Measurements from ENCODE around the gene ANGEL1.
A peak's percentile ranks its signal among the peaks of the same experiment; 100 is the strongest.

ANGEL1 gene

DNA sequence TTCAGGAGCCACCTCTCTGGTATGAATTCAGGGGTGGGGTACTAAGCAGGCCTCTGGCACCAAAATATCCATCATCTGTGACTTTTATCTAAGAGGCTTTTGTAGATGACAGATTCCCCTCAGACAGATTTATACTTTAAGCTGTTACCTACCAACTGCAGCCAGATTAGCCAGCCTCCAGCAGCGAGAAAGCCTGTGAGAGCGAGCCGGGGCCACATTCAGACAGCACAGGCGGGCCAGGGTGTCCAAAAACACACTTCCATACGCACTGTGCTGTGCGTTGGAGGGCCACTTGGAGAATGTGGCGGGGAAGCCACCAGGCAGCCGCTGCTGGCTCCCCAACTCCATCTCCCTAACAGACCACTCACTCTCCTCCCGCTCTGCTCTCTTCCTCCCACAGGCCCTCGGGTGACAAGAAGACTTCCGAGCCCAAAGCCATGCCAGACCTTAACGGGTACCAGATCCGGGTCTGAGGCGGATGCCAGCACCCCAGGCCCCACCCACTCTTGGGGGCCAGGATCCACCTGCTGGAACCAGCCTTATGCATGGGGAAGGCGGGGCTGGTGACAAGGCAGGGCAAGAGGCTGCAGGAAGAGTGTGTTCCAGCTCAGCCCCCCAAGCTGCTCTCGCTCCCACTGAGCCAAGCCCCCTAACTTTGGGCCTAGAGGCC, 34.0 kb downstream of the ANGEL1 start:
- DNase-seq = no peak

DNA sequence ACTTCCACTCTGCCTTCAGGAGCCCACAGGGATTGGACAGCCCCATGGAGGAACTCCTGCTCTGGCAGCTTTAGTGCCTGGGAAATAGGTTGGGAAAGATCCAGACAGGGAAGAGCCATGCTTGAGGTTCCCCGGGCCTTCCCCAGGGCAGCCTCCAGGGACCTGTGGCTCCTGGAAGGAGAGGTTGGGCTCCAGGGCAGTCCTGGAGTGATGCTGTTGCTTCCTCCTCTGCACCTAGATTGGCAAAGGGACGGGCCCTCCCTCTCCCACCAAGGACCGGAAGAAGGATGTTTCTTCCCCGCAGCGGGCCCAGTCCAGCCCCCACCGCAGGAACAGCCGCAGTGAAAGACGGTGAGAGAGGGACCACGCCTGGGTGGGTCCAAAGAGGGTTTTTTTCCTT, 35.0 kb downstream of the ANGEL1 start:
- no peak for DNase-seq

DNA sequence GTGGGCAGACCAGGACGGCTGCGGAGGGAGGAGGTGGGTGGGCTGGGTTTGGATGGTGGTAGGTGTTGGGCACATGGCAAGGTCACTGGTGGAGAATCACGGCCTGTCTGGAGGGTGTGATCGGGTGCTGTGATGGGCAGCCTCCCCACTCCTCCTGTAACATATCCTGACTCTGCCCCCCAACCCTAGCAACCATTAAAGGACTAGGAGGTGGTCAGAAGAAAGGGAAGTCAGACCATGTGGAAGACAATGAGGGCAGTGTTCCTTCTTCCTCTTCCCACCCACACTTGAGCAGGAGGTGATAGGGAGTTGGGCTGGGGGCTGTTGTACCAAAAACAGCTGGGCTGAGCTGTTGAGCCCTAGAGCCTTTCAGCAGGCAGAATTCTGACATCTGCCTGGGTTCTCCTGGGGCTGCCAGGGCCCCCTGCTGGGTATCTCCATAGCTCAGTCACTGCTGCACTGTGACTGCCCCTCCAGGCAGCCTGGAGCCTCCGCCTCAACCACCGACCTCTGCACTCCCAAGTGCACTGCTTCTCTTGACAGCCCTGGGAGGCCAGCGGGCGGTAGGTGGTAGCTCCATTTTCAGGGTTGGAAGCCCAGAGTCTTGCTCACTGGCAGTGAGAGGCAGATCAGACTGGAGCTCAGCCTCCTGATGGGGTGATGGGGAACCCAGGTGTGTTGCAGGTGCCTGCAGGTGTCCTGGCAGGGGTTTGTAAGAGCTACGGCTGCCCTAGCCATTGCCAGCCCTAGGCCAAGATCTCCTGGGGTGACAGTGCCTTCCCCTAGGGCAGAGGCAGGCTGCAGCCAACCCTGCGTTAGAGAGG, 36.0 kb downstream of the ANGEL1 start:
- no peak for DNase-seq

DNA sequence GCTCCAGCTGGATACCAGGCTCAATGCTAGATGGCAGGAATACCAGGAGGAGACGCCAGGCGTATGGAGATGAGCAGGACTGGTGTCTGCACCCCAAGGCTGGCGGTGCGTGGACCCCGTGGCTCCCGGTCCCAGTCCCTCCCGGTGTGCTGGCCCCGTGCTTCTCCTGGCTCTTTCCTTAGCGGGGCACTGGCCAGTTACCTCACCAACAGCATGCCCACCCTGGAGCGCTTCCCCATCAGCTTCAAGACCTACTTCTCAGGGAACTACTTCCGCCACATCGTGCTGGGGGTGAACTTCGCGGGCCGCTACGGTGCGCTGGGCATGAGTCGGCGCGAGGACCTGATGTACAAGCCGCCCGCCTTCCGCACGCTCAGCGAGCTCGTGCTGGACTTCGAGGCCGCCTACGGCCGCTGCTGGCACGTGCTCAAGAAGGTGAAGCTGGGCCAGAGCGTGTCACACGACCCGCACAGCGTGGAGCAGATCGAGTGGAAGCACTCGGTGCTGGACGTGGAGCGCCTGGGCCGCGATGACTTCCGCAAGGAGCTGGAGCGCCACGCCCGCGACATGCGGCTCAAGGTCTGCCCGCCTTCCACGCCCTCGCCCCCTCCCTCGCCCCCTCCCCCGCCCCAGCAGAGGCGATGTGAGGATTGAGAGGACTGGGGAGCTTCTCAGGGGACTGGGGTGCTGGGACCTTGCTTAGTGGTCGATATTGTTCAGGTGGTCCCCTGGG, 36.8 kb downstream of the ANGEL1 start:
- DNase-seq = no peak

DNA sequence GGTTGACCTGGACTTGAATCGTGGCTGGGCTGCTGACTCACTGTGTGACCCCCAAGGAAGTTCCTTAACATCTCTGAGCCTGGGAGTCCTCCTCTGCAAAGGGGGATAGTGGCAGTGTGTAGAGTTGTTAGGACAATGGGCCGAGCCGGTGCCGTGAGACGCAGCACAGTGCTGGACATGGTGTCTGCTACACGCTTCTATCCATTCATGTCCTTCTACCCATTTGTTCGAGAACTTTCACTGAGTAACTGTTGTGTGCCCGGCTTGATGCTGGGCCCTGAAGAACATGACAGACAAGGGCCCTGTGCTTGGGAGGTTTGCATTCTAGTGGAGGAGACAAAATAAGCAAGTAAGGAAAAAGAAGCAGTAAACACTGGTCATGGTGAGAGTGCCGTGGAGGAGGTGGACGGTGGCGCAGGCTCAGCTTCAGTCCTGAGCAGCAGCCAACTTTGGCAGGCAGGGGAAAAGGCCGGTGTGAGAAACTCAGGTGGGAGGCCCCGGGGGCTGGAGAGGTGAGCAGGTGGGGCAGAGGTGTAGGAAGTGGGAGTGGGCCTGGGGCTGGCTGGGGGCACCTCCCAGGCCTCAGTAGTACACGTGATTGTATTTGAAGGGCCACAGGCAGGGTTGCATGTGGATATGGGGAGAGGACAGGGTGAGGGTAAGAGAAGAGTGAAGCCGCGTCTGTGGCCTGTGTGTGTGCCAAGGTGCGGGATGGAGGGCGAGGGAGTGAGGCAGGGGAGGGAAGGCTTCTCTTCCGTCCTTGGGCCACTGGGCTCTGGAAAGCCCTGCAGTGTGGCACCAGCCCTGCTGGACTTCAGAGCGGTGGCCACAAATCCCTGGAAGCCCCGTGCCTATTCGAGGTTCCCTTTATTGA, 37.6 kb downstream of the ANGEL1 start:
- DNase-seq = no peak

DNA sequence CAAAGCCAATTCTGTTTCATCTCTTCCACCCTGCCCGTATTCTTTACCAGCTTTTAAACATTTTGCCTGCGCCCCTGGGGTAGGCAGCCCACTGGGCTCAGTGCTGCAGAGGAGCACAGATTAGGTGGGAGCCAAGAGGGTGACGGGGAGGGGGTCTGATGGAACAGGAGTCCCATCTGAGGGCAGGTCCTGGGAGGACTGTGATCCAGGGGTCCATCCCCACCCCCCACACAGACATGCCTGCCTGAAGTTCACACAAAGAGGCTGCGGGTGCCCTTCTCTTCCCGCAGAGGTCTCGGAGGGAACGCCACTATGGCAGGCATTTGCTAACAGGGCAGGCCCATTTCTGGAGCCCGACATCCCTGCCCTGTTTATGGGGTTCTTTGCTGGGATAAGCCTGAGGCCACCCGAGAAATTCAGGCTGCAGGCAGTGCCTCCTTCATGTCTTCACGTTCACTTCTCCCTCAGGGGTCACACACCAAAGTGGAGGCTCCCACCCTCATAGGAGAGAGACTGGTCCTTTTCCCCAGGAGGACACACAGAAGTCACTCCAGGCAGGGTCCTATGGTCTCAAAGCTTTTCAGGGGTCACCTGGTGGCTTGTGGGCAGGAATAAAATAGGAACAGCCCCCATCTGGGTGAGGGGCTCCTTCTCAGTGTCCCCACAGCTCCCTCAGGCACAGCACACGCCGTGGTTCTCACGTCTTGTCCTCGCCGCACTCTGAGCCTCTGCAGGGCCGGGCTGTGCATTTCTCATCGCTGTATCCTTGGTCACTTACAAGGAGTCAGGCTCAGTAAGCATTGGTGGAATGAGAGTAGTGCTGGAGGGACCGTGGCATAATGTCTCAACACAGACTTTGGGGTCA, 38.5 kb downstream of the ANGEL1 start:
- no peak for DNase-seq

DNA sequence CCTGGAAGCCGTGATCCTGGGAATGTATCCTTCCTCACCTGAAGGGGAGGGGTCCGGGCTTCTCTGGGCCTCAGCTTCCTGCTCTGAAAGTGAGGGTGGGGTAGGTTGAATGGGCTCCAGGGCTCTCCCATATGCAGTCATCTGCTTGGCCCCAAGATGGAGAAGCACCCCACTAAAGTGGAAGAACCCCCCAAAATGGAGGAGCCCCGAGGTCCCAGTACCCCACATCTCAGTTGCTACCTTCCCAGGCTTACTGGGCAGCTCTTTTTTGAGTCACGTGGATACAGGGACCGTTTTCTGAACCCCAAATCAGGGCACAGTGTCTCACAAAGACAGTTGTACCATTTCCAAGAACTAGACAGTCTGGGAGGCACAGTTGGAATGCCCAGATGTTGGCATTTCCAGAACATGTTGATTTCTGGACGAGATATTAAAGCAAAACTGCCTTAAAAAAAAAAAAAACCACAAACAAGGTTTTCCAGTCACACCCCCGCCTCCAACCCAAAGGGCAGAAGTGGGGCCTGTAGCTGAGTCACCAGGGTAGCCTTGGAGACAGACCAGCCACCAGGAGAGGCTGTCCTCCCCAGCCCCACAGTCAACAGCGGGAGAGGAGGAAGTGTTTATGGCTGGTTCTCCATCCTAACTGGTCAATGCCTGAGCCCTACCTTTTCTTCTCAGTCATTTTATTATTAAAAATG, 39.3 kb downstream of the ANGEL1 start:
- DNase-seq = peak; percentile 66

DNA sequence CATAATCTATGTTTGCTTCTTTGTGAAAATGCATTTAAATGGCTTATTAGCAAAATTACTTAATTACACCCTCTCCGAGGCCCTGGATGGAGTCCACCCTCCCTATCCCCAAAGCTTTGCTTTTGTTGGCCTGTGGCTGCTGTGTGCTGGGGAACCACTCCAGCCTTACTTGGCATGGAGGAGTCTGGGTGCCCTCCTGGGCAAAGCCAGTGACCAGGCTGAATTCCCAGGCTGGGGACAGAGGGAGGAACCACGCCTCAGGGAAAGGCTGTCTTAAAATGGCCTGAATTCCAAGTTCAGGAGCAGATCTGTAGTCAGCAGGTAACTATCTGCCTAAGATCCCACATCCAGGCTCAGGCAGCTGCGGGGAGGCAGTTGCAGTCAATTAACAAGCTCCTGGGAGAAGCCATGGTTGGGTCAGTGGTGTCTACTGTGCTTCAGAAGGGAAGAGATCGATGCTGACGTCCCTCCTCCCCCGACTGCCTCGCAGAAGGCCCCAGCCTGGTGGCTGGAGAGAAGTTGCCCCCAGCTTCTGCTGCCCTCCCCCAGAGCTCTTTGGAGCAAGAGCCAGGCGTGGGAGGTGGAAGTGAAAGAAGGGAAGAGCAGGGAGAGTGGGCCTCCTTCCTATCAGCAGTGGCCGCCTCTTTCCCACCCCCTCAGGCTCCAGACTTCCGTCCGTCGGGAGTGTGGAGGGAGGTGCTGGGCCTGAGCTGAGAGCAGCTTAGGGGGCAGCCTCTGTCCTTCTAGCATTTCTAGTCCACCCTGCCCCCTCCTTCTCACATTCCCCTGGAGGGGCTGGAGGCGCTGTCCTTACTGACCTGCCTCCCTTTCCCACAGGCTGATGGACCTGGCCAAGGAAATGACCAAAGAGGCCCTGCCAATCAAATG, 40.1 kb downstream of the ANGEL1 start:
- peak; percentile 49 for DNase-seq

DNA sequence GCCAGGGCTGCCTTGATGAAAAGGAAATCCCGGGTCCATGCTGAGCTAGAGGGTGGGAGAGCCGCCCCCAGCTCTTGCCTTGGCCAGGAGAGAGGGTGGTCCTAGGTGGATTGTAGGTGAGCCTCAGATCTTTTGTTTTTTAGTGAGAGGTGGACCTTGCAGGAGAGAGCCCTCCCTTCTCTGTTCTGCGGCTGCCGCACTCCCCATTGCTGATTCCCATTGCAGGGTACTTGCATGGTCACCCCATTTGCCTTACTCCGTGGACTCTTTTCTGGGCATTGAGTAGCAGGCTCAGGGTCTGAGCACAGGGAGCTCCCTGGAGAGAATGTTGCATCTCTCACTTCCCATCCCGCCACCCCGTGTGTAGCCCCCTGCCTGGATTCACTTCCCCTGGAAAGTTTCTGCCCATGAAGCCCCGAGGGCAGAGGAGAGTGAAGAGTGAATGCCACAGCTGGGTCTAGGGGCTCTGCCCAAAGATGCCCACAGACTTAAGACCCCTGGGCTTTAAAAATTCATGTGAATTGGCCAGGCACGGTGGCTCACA, 41.2 kb downstream of the ANGEL1 start:
- DNase-seq = no peak

DNA sequence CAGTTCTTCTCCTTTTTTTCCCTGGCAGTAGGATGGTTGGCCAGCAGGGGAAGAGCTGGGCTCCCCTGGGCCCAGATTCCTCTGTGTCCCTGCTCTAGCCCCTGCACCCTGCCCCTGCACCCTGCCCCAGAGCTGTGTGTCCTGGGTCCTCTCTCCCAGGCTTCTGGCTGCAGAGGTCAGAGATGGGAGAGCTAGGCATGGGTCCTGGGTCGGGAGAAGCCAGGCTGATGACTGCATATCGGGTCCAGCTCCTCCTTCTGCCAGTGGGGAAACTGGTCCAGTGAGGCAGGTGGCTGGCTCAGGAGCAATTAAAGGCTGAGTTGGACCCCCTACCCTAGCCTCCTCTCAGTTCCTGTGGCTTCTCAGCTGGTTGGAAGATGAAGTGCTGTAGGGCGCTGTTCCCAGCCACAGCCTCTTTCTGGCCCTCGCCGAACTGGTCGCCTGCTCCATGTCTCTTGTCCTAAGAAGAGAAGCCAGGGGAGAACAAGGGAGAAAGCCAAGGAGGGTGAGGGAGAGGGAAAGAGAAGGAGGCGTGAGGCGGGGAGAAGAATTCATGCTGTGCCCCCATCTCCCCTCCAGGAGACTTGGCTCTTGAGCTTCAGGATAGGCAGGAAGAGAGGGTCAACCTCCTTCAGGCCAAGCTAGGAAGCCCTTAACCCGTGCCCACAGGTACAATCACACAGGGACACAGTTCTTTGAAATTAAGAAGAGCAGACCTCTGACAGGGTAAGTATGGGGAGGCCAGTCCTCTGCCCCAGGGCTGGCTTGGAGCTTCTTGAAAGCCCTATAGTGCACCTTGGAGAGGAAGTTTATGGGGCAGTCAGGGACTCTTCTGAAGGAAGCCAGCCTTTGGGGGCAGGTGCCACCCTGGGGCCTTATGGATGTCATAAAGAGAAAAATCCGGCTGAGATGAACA, 41.9 kb downstream of the ANGEL1 start:
- no peak for DNase-seq

DNA sequence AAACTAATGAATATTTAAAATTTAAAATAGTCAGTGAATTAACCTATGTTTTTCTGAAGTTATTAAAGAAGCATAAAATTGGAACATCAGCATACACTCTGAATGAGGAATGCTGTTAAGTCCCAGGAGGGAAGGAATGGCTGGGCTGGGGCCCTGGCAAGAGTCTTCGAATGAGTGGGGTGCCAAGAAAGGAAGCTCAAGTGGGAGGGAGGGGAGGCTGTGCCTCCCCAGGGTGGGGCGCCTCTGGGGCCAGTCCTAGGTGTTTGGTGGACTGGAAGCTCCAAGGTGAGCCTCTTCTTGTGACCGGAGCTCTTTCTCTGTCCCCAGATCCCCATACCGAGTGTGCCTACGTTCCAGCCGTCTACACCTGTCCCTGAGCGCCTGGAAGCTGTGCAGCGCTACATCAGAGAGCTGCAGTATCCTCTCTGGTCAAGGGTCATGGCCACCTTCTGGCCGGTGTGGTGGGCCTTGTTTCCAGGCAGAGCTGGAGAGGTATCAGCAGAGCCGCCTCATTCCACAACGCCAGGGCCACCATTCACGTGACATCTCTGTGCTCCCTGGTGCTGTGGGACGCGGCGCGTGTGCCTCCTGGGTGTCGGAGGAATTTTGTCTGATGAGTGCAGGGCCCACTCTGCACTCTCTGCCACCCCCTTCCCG, 42.9 kb downstream of the ANGEL1 start:
- DNase-seq = no peak

DNA sequence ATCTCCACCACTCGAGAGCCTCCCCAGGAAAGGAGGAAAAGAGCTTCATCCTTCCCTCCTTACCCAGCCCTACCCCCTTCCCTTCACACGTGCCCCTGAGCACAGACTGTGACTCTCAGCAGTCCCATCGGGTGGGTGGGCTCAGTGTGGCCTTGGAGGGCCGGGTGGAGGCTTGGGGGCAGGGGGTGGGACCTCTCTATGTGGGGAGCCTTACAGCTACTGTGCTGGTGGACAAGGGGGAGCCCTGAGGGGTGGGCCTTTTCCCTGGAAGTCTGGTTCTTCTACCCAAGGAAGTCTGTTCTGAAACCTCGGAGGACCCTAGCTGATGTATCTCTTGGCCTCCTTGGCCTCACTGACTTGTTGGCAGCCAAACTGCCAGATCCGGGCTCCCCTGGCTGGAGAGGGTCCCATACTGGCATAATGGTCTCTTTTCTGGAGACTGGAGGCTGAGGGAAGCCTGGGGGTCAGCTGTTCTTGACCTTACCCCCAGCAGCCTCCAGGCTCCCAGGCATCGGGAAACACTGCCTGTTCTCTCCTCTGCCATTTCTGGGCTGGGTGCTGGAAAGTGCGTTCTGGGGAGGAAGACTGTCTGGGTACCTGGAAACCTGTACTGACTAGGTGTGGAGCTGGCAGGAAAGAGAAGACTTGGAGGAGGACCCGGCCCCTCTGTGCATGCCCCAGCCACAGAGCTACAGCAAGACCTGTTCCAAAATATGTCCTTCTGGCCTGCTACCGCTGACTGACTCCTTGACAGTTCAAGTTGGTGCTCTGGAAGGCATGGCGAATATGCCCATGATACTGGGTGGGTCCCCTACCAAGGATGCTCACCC, 43.8 kb downstream of the ANGEL1 start:
- DNase-seq = no peak

DNA sequence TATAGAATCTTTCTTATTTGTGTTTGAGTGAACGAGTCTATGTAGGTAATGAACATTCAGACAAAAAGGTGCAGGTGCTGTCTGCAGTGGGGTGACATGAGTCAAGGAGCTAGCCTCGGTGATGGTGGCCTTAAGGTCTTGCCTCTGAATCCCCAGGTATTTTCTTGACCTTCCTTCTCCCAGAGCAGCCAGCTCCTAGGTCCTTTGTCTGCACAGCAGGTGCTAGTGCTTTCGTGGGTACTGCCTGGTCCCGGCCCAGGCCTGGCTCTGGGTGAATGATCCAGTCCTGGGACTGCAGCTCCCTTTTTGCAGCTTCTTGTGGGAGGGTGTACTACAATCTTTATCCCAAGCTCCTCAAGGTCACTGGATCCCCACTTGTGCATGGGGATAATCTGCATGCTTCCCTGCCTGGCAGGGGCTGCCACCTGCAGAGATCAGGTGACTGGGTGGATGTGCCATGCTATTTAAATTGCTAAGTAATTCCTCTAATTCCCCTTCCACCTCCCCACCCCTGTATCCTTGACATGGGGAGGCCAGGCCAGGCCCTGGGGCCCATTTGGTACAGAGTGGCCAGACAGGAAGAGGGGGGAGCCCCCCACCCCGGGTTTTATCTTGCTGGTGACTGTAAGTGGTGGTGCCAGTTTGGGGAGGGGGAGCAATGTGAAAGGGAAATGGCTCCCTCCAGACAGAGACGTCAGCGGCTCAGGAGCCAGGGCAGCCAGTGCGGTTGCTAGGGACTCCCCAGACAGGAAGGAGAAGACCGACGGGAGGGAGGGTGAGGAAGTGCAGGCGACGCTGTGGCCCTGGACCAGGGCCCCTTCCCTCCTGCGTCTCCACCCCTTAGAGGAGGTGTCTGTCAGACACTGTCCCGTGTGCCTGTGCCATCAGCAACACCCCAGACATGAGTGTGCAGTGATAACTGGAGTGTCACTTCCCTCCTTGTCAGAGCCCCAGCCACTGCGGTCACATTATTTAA, 44.7 kb downstream of the ANGEL1 start:
- no peak for DNase-seq

DNA sequence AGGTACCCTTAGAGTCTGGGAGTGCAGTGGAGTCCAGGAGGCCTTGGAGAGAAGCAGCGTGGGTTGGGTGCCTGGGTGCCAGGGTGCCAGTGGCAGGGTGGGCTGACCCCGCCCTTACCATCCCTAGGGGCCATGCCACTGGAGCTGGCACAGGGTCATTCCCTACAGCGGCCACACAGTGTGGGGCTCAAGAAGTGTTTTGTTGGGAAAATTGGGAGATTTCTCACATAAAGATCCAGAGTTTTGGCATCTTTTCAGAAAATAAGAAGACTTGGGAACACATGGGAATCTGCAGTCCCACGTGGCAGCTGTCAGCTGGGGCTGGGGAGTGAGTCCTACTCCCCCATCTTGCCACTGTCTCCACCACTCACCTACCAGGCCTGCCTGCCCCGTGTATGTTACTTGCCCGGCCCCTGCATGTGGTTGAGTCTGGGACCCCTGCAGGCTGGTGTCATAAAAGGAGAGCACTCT, 47.2 kb downstream of the ANGEL1 start:
- no peak for DNase-seq

Data from kidney glomerular epithelial cell (primary cell).